ENCODE data around the gene PDHB.
A peak's percentile ranks its signal among the peaks of the same experiment; 100 is the strongest.

Gene PDHB

DNA sequence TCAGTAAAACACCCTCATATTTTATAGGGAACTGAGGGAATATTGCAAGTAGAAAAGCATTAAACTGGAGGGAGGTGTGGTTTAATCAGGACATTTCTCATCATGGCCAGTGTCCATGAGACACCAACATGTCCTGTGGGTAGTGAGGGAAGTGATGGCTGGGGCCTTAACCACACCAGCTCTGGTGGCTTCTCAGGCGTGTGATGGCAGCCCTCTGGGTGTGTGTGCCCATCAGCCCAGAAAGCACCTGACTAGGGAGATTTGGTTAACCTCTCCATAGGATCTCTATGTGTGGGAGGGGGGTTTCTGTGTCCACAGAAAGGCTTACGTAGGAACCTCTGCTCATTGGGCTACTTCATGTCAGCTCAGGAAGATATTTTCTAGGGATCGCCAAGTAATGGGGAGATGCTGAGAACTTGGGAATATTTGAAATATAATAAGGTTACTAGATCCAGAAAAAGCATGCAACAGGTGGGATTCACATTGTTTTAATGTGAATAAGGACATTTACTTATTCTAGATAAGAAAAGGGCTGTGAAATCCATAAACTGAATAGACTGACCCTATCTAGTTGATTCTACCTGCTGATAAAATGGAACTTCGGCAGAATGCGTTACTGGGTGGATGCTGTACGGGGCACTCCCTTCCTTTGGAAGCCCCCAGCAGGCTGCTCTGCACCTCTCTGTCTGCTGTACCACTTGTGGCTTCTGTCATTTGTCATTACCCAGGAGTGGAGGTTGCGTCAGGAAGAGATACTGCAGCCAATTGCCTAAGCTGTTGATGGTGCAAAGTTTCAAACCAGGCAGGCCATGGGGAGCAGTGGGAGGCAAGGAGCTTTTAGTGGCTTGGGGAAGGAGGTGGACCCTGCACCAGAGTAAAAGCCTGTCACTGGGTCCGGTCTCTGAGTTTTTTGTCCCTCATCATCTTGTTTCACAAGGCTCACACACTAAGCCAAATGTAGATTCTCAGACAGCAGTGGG lies 21.5 kb downstream of the PDHB start:
- TF ChIP-seq, protein P1, sequence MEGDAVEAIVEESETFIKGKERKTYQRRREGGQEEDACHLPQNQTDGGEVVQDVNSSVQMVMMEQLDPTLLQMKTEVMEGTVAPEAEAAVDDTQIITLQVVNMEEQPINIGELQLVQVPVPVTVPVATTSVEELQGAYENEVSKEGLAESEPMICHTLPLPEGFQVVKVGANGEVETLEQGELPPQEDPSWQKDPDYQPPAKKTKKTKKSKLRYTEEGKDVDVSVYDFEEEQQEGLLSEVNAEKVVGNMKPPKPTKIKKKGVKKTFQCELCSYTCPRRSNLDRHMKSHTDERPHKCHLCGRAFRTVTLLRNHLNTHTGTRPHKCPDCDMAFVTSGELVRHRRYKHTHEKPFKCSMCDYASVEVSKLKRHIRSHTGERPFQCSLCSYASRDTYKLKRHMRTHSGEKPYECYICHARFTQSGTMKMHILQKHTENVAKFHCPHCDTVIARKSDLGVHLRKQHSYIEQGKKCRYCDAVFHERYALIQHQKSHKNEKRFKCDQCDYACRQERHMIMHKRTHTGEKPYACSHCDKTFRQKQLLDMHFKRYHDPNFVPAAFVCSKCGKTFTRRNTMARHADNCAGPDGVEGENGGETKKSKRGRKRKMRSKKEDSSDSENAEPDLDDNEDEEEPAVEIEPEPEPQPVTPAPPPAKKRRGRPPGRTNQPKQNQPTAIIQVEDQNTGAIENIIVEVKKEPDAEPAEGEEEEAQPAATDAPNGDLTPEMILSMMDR (IDR thresholded peaks at IDR 0.05; ENCODE audit: insufficient read depth, low read length): no peak
- TF ChIP-seq POLR2AphosphoS5 (IDR thresholded peaks at IDR 0.05; ENCODE audit: low read depth): no peak; the same call in 1 of the 2 replicates
- no peak for TF ChIP-seq REST (IDR thresholded peaks at IDR 0.05; ENCODE audit: insufficient replicate concordance, low read depth)
- no peak for TF ChIP-seq SPI1 (IDR thresholded peaks at IDR 0.05; ENCODE audit: borderline replicate concordance, low read depth)
- no peak for TF ChIP-seq GABPA (IDR thresholded peaks at IDR 0.05; ENCODE audit: low read depth)
- no peaks in the 10 kb centered on the region for H3K27me3 ChIP-seq (ENCODE audit: insufficient read depth, poor library complexity, severe bottlenecking)
- DNase-seq (ENCODE audit: low read depth in 1 of 2, low spot score in 1 of 2): peak in 1 of 2 experiments; percentile 66
- H3K4me3 ChIP-seq (replicated peaks; ENCODE audit: insufficient read depth, low read length): no peak overlapping the region
- H3K27ac ChIP-seq (replicated peaks): 0 out of 2 replicates have a peak overlapping the region, but pooled peaks have one; percentile 15

DNA sequence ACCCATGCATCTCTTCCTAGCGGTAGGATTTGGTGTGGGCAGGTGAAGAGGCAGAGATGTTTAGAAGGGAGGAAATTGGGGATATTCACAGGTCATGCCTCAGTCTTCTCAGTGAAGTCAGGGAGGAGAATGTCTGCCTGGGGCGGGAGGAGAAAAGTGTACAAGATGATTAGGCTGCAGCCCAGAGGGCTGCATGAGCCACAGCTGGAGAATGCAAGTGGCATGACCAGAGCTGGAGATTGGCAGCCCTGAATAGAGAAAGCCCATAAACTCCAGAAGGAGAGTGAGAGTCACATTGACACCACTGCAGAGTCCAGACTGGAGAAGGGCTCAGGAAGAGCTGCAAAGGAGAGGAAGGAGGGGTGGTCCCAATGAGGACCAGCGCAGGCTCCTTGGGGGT lies 22.6 kb downstream of the PDHB start:
- TF ChIP-seq GABPA (IDR thresholded peaks at IDR 0.05; ENCODE audit: low read depth): no peak
- TF ChIP-seq, protein P1 (IDR thresholded peaks at IDR 0.05; ENCODE audit: insufficient read depth, low read length): no peak
- TF ChIP-seq SPI1 (IDR thresholded peaks at IDR 0.05; ENCODE audit: borderline replicate concordance, low read depth): no peak
- TF ChIP-seq POLR2AphosphoS5 (IDR thresholded peaks at IDR 0.05; ENCODE audit: low read depth): no peak
- no peak for TF ChIP-seq REST (IDR thresholded peaks at IDR 0.05; ENCODE audit: insufficient replicate concordance, low read depth)
- Histone ChIP-seq H3K27me3 (ENCODE audit: insufficient read depth, poor library complexity, severe bottlenecking) (no peaks in the 10 kb centered on the region), H3K27ac (replicated peaks) (no peak overlapping the region), H3K4me3 (replicated peaks; ENCODE audit: insufficient read depth, low read length) (no peak overlapping the region)
- no peak for DNase-seq (ENCODE audit: low read depth in 1 of 2, low spot score in 1 of 2)

DNA sequence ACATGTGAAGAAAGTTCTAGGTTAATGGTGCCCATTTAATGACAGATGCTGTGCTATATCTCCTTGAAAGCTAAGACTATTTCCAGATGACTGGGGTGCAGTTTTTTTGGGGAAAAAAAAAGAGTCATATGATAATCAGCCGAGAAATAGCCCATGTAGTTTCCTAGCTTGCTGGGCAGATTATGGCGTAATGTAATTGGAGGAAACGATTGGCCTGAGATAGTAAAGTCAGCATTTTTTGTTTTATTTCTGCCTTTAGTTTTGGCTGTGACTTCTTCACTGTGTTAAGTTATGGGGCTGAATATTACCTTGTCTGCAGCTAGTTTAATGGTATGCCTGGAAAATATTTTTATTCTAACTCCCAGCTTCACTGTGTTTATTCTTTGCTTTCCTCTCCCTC lies 24.0 kb downstream of the PDHB start:
- TF ChIP-seq REST (IDR thresholded peaks at IDR 0.05; ENCODE audit: insufficient replicate concordance, low read depth) (no peak), GABPA (IDR thresholded peaks at IDR 0.05; ENCODE audit: low read depth) (no peak), POLR2AphosphoS5 (IDR thresholded peaks at IDR 0.05; ENCODE audit: low read depth) (no peak), SPI1 (IDR thresholded peaks at IDR 0.05; ENCODE audit: borderline replicate concordance, low read depth) (no peak)
- TF ChIP-seq, protein P1 (IDR thresholded peaks at IDR 0.05; ENCODE audit: insufficient read depth, low read length): no peak
- no peak for DNase-seq (ENCODE audit: low read depth in 1 of 2, low spot score in 1 of 2)
- Histone ChIP-seq H3K27ac (replicated peaks) (peak overlapping the region; percentile 7; the same call in 1 of the 2 replicates), H3K27me3 (ENCODE audit: insufficient read depth, poor library complexity, severe bottlenecking) (no peaks in the 10 kb centered on the region), H3K4me3 (replicated peaks; ENCODE audit: insufficient read depth, low read length) (no peak overlapping the region)
